Measurements from ENCODE around the gene CDK4.

Gene CDK4

DNA sequence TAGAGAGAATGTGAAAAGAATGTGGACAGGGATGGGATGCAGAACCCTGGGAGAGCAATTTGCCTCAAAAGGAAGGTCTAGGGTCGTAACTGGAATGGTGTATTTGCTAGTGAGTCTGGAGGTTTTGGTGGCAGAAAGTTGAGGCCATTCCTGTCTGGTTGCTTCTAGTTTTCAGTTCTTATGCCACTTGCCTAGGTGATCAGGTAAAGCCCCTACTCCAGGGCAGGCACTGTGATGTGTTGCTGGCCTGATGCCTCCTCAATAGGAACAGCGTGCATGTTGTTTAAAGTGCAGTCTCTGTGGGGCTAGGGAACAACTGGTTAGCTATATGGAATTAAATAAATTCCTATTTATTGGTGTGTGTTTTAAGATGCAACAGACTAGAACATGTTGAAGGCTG is 51.8 kb downstream of the CDK4 start:
- no peak for DNase-seq (ENCODE audit: low read depth)

DNA sequence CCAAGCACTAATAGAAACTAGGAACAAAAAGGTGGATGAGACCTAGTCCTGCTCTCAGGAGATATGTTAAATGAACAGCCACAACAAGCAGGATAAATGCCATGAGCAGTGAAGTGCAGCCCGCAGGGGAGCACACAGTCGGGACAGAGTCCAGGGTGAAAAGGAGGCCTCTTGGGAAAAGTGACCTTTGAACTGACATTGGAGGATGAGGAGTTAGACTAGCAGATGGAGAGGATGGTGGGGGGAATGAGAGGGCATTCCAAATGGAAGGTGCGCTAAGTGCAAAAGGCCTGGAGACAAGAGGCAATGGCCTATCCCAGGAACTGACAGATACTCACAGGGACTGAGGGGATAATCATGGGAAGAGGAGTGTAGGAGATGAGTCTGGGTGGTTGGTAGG is 53.7 kb downstream of the CDK4 start:
- DNase-seq (ENCODE audit: low read depth): no peak
